NCI-H510A treated with DMSO at 0.1 percent for 48 hours (cell line): Measurements from ENCODE around the gene GRM5.

Experiments used
- DNase-seq: peaks from one replicate; lab custom pipeline; 2025; lab: John Stamatoyannopoulos, UW

The GRM5 gene

DNA sequence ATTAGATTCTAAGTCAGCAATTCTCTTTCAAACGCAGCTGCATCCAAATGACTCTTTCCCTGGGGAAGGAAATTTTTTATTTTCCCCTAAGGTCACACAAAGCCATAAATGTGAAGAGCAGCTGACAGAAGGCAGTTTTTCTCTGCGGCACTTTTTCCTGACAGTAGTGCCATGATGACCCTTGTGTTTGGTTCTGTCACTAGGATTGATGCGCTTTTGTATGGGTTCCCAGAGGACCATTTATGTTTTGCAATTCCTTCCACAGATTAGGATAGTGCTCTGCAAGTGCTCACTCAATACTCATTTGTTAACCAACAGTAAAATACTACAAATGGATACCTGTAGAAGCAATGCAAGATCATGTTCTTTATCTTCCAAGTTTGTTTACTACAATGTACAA lies 368.6 kb downstream of the GRM5 start:
- no peak for DNase-seq

GRCh38 chr11:88695689-88696414 lies 369.9 kb downstream of the GRM5 start:
- DNase-seq = no peak

DNA sequence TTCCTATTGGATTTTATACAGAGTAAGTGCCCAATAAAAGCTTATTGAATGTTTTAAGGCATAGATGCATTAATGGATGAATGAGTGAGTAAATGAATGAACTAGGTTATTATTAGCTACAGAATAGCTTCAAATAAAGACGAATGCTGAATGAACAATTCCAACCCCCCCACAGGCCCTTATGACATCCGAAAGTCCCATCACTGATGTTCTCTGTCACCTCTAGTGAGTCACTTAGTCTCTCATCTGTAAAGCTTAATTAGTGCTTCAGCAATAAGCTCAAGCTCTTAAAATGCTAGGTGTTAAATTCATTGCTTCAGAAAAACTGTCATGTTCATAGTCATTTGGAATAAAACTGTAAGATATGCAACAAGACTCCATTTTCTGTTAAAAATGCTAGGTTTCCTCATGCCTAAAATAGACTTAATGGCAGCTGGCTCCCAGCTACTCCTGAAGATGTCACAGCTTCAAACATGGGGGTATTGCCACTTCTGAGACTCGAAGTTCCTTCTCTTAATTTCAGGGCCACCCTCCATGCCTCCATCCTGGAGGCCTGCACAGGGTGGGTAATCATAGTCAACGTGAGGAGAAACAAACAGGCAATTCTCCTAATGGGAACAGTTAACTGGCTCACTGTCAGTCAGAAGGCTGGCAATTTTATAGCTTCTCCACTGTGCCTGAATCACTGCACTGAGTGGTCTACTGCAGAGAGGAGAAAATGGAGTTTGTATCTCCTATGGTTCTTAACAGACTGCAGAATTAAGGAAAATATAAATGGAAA lies 373.3 kb downstream of the GRM5 start:
- DNase-seq = no peak

GRCh38 chr11:88689548-88690240 lies 376.1 kb downstream of the GRM5 start:
- no peak for DNase-seq

- DNase-seq = no peak
Observed at GRCh38 chr11:88683024-88683423, 382.8 kb downstream of the GRM5 start.

- no peak for DNase-seq
Observed at GRCh38 chr11:88680806-88681205, 385.0 kb downstream of the GRM5 start.

DNA sequence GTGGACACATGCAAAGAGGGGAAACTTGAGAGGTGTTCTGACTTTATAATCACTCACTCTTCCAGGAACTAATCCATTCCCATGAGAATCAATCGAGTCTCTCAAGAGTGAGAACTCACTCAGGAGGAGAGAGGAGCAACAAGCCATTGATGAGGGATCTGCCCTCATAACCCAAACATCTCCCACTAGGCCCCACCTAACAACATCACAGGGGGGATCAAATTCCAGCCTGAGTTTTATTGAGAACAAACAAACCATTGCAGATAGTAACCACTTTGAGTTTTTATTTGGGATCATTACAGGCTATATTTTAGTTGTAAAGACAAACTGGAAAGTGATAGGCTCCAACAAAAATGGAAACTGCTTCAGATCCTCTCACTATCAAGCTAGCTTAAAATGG lies 399.4 kb downstream of the GRM5 start:
- no peak for DNase-seq

GRCh38 chr11:88657076-88657738 lies 408.6 kb downstream of the GRM5 start:
- no peak for DNase-seq

GRCh38 chr11:88656283-88656682 lies 409.5 kb downstream of the GRM5 start:
- no peak for DNase-seq

GRCh38 chr11:88655656-88656055 lies 410.1 kb downstream of the GRM5 start:
- DNase-seq = no peak

GRCh38 chr11:88655196-88655595 lies 410.6 kb downstream of the GRM5 start:
- no peak for DNase-seq

- no peak for DNase-seq
Observed at GRCh38 chr11:88651556-88651955, 414.2 kb downstream of the GRM5 start.

GRCh38 chr11:88644724-88645123 lies 421.1 kb downstream of the GRM5 start:
- DNase-seq = no peak

DNA sequence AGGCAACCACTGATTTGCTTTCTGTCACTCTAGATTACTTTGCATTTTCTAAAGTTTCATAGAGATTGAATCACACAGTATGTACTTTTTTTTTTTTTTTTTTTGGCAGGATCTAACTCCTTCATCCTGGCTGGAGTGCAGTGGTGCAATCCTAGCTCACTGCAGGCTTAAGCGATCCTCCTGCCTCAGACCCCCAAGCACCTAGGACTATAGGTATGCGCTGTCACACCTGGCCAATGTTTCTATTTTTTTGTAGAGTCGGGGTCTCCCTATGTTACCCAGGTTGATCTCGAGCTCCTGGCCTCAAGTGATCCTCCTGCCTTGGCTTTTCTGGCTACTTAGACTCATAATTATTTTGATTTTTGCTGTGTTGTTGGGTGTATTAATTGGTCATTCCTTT lies 433.6 kb downstream of the GRM5 start:
- no peak for DNase-seq

- no peak for DNase-seq
Observed at GRCh38 chr11:88631497-88631896, 434.3 kb downstream of the GRM5 start.

GRCh38 chr11:88629496-88629895 lies 436.3 kb downstream of the GRM5 start:
- no peak for DNase-seq

DNA sequence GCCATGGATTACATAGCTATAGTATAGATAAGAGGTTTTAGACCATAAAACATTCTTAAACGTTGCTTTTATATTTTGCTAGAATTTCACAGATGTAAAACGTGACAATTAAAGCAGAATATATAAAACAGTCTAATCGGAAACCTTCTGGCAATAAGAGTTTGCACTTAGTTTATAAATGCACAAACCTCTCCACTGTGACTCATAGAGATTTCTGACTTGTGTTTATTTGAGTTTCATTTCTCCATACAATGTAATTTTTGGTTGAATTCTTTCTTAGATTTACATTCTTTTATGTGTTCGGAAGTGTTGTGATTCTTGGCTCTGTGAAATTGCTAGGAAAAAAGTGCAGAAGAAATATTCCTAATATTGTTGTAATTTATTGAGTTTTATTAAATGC lies 439.6 kb downstream of the GRM5 start:
- DNase-seq = no peak

- DNase-seq = no peak
Observed at GRCh38 chr11:88623531-88623930, 442.3 kb downstream of the GRM5 start.

- no peak for DNase-seq
Observed at GRCh38 chr11:88620568-88621130, 445.1 kb downstream of the GRM5 start.

- DNase-seq = no peak
Observed at GRCh38 chr11:88619656-88620385, 446.0 kb downstream of the GRM5 start.

GRCh38 chr11:88619071-88619425 lies 446.7 kb downstream of the GRM5 start:
- DNase-seq = no peak
